HCT116 (cell line): ENCODE results near the gene ANGPTL3. TPM values are rescaled to one million over a fixed set of nuclear protein-coding genes. Genes with fewer than 3 reads are reported as not detected.
"Not testable (repeated sequence)": the region's sequence is repeated elsewhere in the genome, so short reads cannot be mapped to it uniquely, and the experiment has no call there.

Experiments
- ATAC-seq: fragments of 200-7000 bp; cut with Tn5 transposase; 2 replicates; pipeline ENCODE4 v1.9.1; 2020; ENCODE audit warnings: mild to moderate bottlenecking, moderate library complexity
- BruUV-seq: library from RNA; stranded (reverse); fragments of 400-500 nt; replicated peaks from 2 replicates; lab custom pipeline; 2021; lab: Mats Ljungman, UMichigan
- CTCF ChIA-PET: fragments of 300-600 bp; sonication (Branson Sonifier 250); formaldehyde crosslinking; loops from one replicate; lab custom pipeline; 2021; ENCODE audit warnings: antibody characterized with exemption; lab: Charles Lee
- POLR2A ChIA-PET: fragments of 300-600, 350-600 bp; sonication (Branson Sonifier 250); formaldehyde crosslinking; loops from one replicate; lab custom pipeline; 2021; ENCODE audit warnings: antibody characterized with exemption; lab: Charles Lee
- RAD21 ChIA-PET, 2 experiments: fragments of 300-600 bp; sonication (Branson Sonifier 250); formaldehyde crosslinking; loops; one replicate each; lab custom pipeline; 2023; ENCODE audit warnings: low total read pairs in 2 of 2; ENCODE audit not compliant: uncharacterized antibody in 2 of 2, unreplicated experiment in 2 of 2, low non-redundant PET in 1 of 2; lab: Charles Lee
- DNase-seq: peaks from one replicate; pipeline ENCODE4 v3.0.0-alpha.2; 2010; ENCODE audit warnings: low read depth, low spot score
- H2AFZ ChIP-seq: fragments of 200-600 bp; shearing (Covaris generic), sonication (generic); 2 replicates; pipeline ENCODE4 v1.6.1; 2017; ENCODE audit warnings: low read depth, mixed run types, mixed read lengths, antibody characterized with exemption, low read length; ENCODE audit not compliant: poor library complexity, severe bottlenecking
- H3K27ac ChIP-seq: 2 replicates; pipeline ENCODE4 v1.5.1; 2012; ENCODE audit warnings: low read depth, low read length
- H3K27me3 ChIP-seq: fragments of 200-600 bp; sonication (generic); 2 replicates; pipeline ENCODE4 v1.6.1; 2016; ENCODE audit warnings: mixed run types, low read length, mixed read lengths; ENCODE audit not compliant: insufficient read depth
- H3K36me3 ChIP-seq, 2 experiments: fragments of 200-500 bp in 1 of 2; fragments of 200-600 bp in 1 of 2; sonication (Bioruptor generic) in 1 of 2; sonication (generic) in 1 of 2; 2 replicates each; pipeline versions ENCODE4 v1.5.1 to v1.6.1; 2014 to 2016; ENCODE audit warnings: low read length in 2 of 2, inconsistent platforms in 1 of 2, mixed read lengths in 1 of 2, mixed run types in 1 of 2; ENCODE audit not compliant: insufficient read depth in 2 of 2, control insufficient read depth in 1 of 2
- H3K4me1 ChIP-seq, 2 experiments: fragments of 200-600 bp in 1 of 2; sonication (generic) in 1 of 2; 2 replicates each; pipeline versions ENCODE4 v1.5.1 to v1.6.1; 2012 to 2017; ENCODE audit warnings: low read length in 2 of 2, inconsistent platforms in 1 of 2, mild to moderate bottlenecking in 1 of 2, mixed read lengths in 1 of 2, mixed run types in 1 of 2, moderate library complexity in 1 of 2; ENCODE audit not compliant: insufficient read depth in 2 of 2, control insufficient read depth in 1 of 2
- H3K4me2 ChIP-seq: fragments of 200-600 bp; sonication (generic); 2 replicates; pipeline ENCODE4 v1.6.1; 2017; ENCODE audit warnings: mixed run types, low read length, mixed read lengths
- H3K4me3 ChIP-seq, 2 experiments: fragments of 200-600 bp in 1 of 2; sonication (generic) in 1 of 2; replicated peaks in 1 of 2; 2 replicates each; pipeline ENCODE4 v1.5.1; 2011 to 2016; ENCODE audit warnings: low read length in 2 of 2, control low read depth in 1 of 2, low read depth in 1 of 2, mild to moderate bottlenecking in 1 of 2, mixed read lengths in 1 of 2, mixed run types in 1 of 2
- H3K79me2 ChIP-seq: fragments of 200-600 bp; sonication (generic); 2 replicates; pipeline ENCODE4 v1.6.1; 2017; ENCODE audit warnings: mild to moderate bottlenecking, mixed run types, low read length, moderate library complexity, mixed read lengths; ENCODE audit not compliant: insufficient read depth
- H3K9ac ChIP-seq: fragments of 200-600 bp; sonication (generic); 2 replicates; pipeline ENCODE4 v1.6.1; 2016; ENCODE audit warnings: low read length, mixed read lengths
- H3K9me2 ChIP-seq: fragments of 200-600 bp; sonication (generic), shearing (Covaris generic); 2 replicates; pipeline ENCODE4 v1.6.1; 2017; ENCODE audit warnings: mixed run types, mild to moderate bottlenecking, moderate library complexity; ENCODE audit not compliant: insufficient read depth
- H3K9me3 ChIP-seq, 2 experiments: fragments of 200-500 bp in 1 of 2; fragments of 200-600 bp in 1 of 2; sonication (Bioruptor generic) in 1 of 2; sonication (generic) in 1 of 2; 2 replicates each; pipeline ENCODE4 v1.6.1; 2014 to 2017; ENCODE audit warnings: low read length in 2 of 2, mixed read lengths in 2 of 2, inconsistent platforms in 1 of 2, low read depth in 1 of 2, mild to moderate bottlenecking in 1 of 2, mixed run types in 1 of 2, moderate library complexity in 1 of 2; ENCODE audit not compliant: control insufficient read depth in 1 of 2, insufficient read depth in 1 of 2
- H4K20me1 ChIP-seq: fragments of 200-600 bp; sonication (generic), shearing (Covaris generic); 2 replicates; pipeline ENCODE4 v1.6.1; 2017; ENCODE audit warnings: mixed run types, mild to moderate bottlenecking, moderate library complexity; ENCODE audit not compliant: insufficient read depth
- intact Hi-C: fragments of 100-400 bp; cut with micrococcal nuclease; formaldehyde crosslinking; loops from 2 replicates; pipeline ENCODE4 v1.10.0; 2022
- total RNA-seq: library from RNA; stranded (reverse); gene quantifications from one replicate; pipeline ENCODE4 v1.2.1, GENCODE V29; 2021; ENCODE audit not compliant: unreplicated experiment
- TF ChIP-seq, protein P1 (sequence below): IDR thresholded peaks from 2 replicates; pipeline ENCODE4 v1.6.1; 2012; ENCODE audit warnings: low read depth
- TF ChIP-seq, protein P2 (sequence below), 3 experiments: fragments of 200-600 bp in 1 of 3; sonication (generic) in 1 of 3; IDR thresholded peaks in 2 of 3; conservative IDR thresholded peaks in 1 of 3; 2 replicates each; pipeline ENCODE4 v1.5.1; 2012 to 2017; ENCODE audit warnings: low read depth in 2 of 3, low read length in 2 of 3, antibody characterized with exemption in 1 of 3, borderline replicate concordance in 1 of 3, control low read depth in 1 of 3, mild to moderate bottlenecking in 1 of 3, mixed read lengths in 1 of 3, mixed run types in 1 of 3, moderate library complexity in 1 of 3; ENCODE audit not compliant: insufficient read depth in 1 of 3

ANGPTL3 gene
- total RNA-seq, 1 experiment from 2014 or later = 0.07 TPM

- TF ChIP-seq, protein P1, sequence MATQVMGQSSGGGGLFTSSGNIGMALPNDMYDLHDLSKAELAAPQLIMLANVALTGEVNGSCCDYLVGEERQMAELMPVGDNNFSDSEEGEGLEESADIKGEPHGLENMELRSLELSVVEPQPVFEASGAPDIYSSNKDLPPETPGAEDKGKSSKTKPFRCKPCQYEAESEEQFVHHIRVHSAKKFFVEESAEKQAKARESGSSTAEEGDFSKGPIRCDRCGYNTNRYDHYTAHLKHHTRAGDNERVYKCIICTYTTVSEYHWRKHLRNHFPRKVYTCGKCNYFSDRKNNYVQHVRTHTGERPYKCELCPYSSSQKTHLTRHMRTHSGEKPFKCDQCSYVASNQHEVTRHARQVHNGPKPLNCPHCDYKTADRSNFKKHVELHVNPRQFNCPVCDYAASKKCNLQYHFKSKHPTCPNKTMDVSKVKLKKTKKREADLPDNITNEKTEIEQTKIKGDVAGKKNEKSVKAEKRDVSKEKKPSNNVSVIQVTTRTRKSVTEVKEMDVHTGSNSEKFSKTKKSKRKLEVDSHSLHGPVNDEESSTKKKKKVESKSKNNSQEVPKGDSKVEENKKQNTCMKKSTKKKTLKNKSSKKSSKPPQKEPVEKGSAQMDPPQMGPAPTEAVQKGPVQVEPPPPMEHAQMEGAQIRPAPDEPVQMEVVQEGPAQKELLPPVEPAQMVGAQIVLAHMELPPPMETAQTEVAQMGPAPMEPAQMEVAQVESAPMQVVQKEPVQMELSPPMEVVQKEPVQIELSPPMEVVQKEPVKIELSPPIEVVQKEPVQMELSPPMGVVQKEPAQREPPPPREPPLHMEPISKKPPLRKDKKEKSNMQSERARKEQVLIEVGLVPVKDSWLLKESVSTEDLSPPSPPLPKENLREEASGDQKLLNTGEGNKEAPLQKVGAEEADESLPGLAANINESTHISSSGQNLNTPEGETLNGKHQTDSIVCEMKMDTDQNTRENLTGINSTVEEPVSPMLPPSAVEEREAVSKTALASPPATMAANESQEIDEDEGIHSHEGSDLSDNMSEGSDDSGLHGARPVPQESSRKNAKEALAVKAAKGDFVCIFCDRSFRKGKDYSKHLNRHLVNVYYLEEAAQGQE = no peak
- TF ChIP-seq, protein P2, sequence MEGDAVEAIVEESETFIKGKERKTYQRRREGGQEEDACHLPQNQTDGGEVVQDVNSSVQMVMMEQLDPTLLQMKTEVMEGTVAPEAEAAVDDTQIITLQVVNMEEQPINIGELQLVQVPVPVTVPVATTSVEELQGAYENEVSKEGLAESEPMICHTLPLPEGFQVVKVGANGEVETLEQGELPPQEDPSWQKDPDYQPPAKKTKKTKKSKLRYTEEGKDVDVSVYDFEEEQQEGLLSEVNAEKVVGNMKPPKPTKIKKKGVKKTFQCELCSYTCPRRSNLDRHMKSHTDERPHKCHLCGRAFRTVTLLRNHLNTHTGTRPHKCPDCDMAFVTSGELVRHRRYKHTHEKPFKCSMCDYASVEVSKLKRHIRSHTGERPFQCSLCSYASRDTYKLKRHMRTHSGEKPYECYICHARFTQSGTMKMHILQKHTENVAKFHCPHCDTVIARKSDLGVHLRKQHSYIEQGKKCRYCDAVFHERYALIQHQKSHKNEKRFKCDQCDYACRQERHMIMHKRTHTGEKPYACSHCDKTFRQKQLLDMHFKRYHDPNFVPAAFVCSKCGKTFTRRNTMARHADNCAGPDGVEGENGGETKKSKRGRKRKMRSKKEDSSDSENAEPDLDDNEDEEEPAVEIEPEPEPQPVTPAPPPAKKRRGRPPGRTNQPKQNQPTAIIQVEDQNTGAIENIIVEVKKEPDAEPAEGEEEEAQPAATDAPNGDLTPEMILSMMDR (IDR thresholded peaks at IDR 0.05 in 2 of 3, conservative IDR thresholded peaks at IDR 0.05 in 1 of 3; ENCODE audit: borderline replicate concordance in 1 of 3, insufficient read depth in 1 of 3, low read depth in 2 of 3, low read length in 2 of 3) = no peak
- TF ChIP-seq, all 23 proteins: peak for 0
Observed at GRCh38 chr1:62561306-62561705, 36.0 kb upstream of the ANGPTL3 start (continued).

- H3K36me3 ChIP-seq, H3K4me2 ChIP-seq, H2AFZ ChIP-seq, H3K27ac ChIP-seq, BruUV-seq, H3K9me3 ChIP-seq, POLR2A ChIA-PET, CTCF ChIA-PET, intact Hi-C loops, DNase-seq, H3K79me2 ChIP-seq, H3K9me2 ChIP-seq, H3K4me1 ChIP-seq, ATAC-seq, RAD21 ChIA-PET, H3K27me3 ChIP-seq, H3K9ac ChIP-seq, H3K4me3 ChIP-seq, H4K20me1 ChIP-seq: not testable (repeated sequence)
Observed at GRCh38 chr1:62567182-62567581, 30.1 kb upstream of the ANGPTL3 start.

DNA sequence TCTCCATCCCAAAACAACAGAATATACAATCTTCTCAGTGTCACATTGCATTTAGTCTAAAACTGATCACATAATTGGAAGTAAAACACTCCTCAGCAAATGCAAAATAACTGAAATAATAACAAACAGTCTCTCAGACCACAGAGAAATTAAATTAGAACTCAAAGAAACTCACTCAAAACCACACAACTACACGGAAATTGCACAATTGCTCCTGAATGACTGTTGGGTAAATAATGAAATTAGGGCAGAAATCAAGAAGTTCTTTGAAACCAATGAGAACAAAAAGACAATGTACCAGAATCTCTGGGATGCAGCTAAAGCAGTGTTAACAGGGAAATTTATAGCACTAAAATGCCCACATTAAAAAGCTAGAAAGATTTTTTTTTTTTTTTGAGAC, 29.4 kb upstream of the ANGPTL3 start:
- H3K9ac ChIP-seq, BruUV-seq, H3K9me2 ChIP-seq, RAD21 ChIA-PET, H3K36me3 ChIP-seq, intact Hi-C loops, H3K4me3 ChIP-seq, H3K27ac ChIP-seq, H3K79me2 ChIP-seq, DNase-seq, H3K4me2 ChIP-seq, H2AFZ ChIP-seq, H3K27me3 ChIP-seq, H3K4me1 ChIP-seq, H3K9me3 ChIP-seq, H4K20me1 ChIP-seq, ATAC-seq, CTCF ChIA-PET: not testable (repeated sequence)
- POLR2A ChIA-PET = interaction anchor here (0.7 kb wide), 1 partner anchor 830 kb away, joined by 3 read pairs; no protein-coding TSS in a partner anchor

GRCh38 chr1:62571517-62571916, 25.8 kb upstream of the ANGPTL3 start:
- not testable (repeated sequence) for ATAC-seq, BruUV-seq, H3K36me3 ChIP-seq

More at GRCh38 chr1:62571517-62571916, 25.8 kb upstream of the ANGPTL3 start:
- H3K9me2 ChIP-seq, H3K9me3 ChIP-seq, CTCF ChIA-PET, RAD21 ChIA-PET, POLR2A ChIA-PET, H3K4me3 ChIP-seq, H3K27me3 ChIP-seq, H3K4me2 ChIP-seq, DNase-seq, H3K27ac ChIP-seq, H3K4me1 ChIP-seq, H4K20me1 ChIP-seq, H3K9ac ChIP-seq, intact Hi-C loops, H3K79me2 ChIP-seq, H2AFZ ChIP-seq: not testable (repeated sequence)
